HG03457 (cell line): ENCODE results near the gene ZNF775.
A peak's percentile ranks its signal among the peaks of the same experiment; 100 is the strongest.

Source experiments
- ATAC-seq: cut with Tn5 transposase; IDR thresholded peaks from one replicate; pipeline ENCODE4 v1.9.1; 2021; ENCODE audit warnings: moderate number of reproducible peaks; ENCODE audit not compliant: unreplicated experiment

ZNF775 gene

GRCh38 chr7:150368096-150368883 is 10.8 kb upstream of the ZNF775 start, which contains the start of gene REPIN1:
Gene REPIN1 (plus strand): TSS chr7:150368822. CDS start chr7:150369712, 890 bp downstream.
- no peak for ATAC-seq

GRCh38 chr7:150368884-150369747 is 10.0 kb upstream of the ZNF775 start:
- ATAC-seq, result peak; percentile 39

GRCh38 chr7:150369748-150370501 is 9.2 kb upstream of the ZNF775 start:
- no peak for ATAC-seq

- no peak for ATAC-seq
Observed at GRCh38 chr7:150370612-150371071, 8.5 kb upstream of the ZNF775 start.

- ATAC-seq, result no peak
Observed at GRCh38 chr7:150371131-150371995, 7.8 kb upstream of the ZNF775 start.

- no peak for ATAC-seq
Observed at GRCh38 chr7:150371996-150372270, 7.2 kb upstream of the ZNF775 start.

- no peak for ATAC-seq
Observed at GRCh38 chr7:150372271-150373048, 6.7 kb upstream of the ZNF775 start.

GRCh38 chr7:150373049-150373801 is 5.9 kb upstream of the ZNF775 start:
- ATAC-seq, result no peak

- ATAC-seq, result no peak
Observed at GRCh38 chr7:150374026-150374425, 5.1 kb upstream of the ZNF775 start.

GRCh38 chr7:150374472-150374871 is 4.7 kb upstream of the ZNF775 start:
- ATAC-seq, result no peak

- ATAC-seq, result no peak
Observed at GRCh38 chr7:150375662-150376521, 3.2 kb upstream of the ZNF775 start.

GRCh38 chr7:150376560-150376959 is 2.6 kb upstream of the ZNF775 start:
- no peak for ATAC-seq

GRCh38 chr7:150377196-150377595 is 1.9 kb upstream of the ZNF775 start:
- no peak for ATAC-seq

GRCh38 chr7:150377635-150378034 is 1.5 kb upstream of the ZNF775 start:
- ATAC-seq, result no peak

GRCh38 chr7:150378115-150378852 is 846 bp upstream of the ZNF775 start:
- ATAC-seq, result peak; percentile 20

GRCh38 chr7:150379441-150380379 is 580 bp downstream of the ZNF775 start:
- ATAC-seq, result no peak
